Measurements from ENCODE around the gene RAP2A.

RAP2A gene

DNA sequence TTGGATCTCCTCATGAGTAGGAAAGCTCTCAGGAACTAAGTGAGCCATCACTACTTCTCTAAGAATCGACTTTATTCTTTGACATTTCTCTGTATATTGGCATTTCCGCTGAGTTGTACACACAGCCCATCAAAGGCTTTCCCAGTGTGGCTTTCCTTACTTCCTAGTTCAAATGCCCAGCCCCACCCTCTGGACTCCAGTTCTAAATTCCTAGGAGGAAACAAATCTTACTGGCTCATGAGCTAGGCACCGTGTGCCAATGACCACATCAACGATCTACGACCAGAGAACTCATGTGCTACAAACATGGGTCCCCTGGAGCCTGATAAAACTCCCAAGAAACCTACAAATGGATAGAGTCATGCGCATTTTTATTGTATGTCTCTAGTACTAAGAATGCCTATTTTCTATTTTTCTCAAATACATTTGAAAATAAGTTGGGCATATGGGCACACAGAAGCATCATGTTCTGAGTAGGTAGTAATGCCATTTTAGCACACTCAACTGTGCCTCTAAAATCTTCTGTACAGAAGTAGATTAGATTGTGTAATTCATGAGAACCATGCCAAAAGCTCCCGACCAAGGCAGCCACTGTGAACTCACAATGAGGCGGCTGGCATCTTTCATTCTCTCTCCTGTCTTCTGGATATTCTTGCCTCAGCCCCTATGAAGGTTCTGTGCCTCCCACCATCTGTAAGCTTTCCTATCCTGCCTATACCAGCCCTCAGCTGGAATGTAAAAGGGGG, 10.5 kb upstream of the RAP2A start:
- peak; percentile 4 to 72 for DNase-seq

DNA sequence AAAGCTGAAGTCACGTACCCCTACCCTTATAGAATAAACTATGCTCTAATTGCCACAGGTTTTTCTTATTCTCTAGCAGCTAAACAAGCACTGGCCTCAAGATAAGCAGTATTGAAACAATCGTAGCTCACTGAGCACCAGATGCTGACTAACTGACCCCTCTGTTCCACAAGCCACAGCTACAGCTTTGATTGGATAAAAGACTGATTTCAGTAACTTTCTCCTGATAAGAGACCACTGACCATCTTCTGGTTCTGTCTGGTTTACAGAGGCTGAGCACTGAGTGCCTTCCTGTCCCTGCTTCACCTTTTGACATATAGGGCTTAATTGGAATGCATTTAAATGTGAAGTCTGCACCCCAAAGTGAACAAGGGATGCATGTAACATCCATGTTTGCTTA, 8.4 kb upstream of the RAP2A start:
- no peak for DNase-seq

DNA sequence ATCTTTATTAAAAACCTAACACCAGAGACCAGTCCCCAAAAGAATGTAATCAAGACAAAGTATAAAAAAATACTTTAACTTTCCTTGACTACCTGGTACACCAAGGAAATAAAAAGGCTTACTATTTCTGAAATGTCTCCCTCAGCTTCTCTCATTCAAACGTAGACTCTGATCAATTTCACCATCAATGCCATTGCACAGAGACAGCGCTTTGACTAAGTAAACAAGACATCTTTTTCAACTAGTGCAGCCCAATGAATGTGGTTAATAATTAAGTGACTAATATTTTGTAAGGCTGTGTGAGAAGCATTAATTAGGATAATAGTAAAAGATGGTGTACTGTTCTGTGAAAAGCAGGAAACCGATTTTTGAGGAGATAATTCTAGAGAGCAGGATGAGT, 7.3 kb upstream of the RAP2A start:
- no peak for DNase-seq

DNA sequence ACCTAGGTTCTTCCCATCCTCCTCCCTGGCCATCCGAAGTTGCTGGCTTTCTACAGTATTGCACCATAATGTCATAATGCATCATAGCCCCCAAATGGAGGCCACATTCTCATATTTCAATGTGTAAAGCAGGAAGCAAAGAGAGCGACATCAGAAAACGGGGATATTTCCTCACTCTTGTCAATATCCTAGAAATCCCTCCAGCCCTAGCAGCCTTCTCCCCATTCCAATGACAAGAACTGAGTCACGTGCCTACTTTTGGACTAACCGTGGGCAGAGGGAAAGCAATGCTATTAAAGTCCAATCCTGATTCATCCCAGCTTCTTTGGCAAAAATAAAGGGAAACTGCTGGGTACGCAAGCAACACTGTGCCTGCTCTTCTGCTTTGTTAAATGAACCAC, 4.3 kb upstream of the RAP2A start:
- DNase-seq: peak; percentile 27 to 78

DNA sequence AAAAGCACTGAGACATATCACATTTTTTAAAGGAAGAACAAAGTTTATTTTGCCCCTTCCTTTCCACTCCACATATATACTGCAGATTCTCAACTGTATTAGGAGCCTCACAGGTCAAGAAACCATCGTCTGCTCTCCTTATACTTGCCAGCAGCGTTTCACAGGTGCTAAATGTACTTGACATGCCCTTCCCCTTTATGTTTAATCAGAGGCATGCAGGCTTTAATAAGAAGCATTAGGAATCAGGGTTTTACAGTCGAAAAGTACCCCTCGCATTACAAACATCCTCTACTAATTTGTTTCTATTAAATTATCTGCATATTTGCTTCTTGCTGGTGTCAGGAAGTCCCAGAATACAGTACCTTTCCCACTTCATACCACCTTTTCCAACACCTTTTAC, 3.7 kb upstream of the RAP2A start:
- no peak for DNase-seq

DNA sequence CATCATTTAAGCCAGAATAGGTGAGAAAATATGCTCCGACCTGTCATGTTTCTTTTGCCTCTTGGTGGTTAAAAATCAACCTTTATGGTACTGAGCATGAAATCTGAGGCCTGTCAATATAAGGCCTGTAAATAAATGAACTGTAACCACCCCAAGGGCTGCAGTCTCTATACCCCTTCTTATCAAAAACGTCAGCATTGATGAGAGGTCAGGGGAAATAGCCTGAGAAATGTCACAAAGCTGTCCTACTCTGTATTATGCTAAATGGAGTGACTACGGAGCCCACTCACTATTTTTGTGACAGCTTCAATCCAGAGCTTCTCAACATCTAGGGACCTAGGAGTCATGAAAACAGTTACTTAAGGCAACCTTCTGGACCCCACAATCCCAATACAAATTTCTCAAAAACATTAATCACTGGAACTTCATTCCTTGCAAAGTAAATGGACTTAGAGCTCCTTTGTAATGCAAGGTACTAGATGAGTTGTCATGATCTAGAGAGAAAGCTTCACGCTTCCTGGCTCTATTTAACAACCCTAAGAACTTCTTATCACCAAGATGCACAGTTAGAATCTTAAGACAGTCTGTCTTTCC, 2.7 kb upstream of the RAP2A start:
- DNase-seq: no peak

DNA sequence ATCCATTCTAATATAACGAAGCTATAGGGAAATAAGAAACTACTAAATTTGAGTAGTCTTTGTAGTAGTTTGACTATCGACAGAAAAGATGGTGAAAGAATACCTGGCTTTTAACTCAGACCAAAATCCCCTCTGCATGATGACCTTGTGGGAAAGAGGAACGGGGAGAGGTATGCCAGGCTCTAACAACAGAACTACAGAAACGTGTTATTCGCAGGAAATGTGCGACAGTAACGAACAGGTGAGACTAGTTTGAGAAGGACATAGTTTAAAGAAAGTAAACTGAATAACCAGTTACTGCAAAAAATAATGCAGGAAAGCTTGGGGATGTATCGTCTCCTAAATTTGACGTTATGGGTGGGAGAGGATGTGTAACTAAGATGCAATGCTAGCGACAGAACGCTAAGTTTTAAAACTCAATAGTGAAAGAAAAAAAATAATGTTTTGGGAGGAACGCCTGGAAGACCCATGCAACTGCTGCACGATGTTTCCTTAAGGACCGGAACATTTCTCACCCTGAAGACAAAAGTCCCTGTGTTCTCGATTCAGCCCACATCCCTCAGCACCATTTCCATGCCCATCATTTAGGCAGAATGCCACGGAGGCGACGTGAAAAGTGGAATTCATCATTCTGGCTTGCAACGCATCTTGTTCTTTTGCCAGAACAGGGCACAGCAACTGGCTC, 1.6 kb upstream of the RAP2A start:
- DNase-seq: peak in 1 of 2 donors; percentile 71

DNA sequence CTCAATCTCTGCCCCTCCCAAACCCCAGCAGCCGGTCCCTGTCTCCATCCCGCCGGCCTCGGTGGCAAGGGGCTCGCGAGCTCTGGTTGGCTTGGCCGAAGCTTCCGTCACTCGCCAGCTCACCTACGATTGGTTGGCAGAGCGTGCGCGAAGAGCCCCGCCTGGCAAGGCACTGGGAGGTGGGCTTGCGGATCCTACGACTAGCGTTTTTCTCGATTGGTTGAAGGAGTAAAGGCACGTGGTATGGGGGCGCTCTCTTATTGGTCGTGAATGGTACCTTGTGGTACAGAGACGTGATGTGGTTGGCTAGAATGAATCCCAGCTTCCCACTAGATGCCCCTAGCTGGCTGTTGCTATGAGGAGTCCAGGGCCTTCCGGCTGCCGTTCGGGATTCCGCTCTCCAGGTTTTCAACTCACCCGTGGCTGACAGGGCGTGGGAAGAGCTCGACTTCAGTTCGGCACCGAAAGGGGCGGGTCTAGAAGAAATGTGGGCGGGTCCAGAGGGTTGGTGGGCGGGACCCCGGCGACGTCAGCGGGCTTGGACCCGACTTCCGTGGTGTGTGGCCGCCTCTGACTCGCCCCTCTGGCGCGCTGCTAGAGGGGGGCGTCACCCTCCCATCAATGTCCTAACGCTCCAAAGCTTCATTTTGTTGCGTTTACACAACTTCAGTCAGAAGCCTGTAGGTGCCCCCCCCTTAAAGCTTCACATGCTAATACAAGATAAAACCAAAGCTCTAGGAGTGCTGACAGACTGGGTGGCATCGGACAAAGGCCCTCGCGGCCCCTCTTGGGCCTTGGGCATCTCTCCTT, 847 bp upstream of the RAP2A start:
- peak; percentile 99 to 100 for DNase-seq

DNA sequence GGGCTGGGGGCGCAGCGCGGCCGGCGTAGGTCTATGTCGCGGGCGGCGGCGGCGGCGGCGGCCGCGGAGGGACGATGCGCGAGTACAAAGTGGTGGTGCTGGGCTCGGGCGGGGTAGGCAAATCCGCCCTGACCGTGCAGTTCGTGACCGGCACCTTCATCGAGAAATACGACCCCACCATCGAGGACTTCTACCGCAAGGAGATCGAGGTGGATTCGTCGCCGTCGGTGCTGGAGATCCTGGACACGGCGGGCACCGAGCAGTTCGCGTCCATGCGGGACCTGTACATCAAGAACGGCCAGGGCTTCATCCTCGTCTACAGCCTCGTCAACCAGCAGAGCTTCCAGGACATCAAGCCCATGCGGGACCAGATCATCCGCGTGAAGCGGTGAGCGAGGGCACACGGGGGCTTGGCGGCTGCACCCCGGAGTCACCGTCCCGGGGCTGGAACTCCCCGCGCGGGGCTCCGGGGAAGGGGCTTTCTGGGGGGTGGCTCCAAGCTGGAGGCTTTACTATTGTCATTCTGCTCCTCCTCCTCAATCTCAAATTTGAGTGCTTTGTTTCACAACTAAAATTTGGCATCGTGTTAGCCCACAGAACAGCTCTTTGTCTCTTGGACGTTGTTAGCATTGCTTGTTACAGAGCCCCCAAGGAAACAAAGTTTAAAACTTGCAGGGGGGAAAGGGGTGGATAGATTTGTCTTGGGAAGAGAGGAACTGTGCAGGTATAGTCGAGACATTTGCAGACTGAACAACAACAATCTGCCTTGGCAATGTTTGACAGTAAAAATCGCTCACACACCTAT, 630 bp downstream of the RAP2A start:
- DNase-seq: peak; percentile 22 to 44

DNA sequence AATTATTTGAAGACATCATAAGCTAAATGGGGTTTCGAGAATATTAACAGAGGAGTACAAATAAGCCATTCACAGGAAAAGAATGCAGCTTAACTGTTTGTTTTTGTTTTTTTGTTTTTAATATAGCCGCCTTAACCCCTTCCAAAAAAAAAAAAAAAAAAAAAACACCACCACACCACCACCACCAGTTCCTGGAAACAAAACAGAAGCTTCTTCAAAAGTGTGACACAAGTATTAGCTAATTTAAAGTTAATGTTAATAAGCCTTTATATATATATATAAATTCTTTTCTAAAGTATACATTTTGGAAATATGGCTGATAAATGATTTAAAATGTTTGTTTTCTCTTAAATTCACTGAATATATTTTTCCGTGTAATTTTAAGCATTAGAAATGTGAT, 1.4 kb downstream of the RAP2A start:
- DNase-seq: no peak

DNA sequence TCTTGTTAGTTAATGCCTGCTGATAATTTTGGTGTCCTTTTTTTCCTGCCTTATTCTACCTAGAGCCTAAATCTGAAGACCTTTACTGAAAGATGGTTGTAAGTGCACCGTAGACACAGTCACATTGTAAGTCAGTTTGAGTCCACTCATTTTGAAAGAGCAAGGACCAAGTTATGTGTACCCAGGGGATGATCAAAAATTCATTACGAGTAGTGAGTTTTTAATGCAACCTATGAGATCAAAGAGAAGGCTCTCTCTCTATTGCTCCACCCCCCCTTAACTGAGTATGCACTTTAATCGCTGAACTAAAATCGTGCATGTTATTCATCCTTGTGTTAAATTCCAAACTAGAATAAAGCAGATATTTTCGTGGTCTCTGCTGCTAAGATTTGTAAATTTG, 1.8 kb downstream of the RAP2A start:
- no peak for DNase-seq

DNA sequence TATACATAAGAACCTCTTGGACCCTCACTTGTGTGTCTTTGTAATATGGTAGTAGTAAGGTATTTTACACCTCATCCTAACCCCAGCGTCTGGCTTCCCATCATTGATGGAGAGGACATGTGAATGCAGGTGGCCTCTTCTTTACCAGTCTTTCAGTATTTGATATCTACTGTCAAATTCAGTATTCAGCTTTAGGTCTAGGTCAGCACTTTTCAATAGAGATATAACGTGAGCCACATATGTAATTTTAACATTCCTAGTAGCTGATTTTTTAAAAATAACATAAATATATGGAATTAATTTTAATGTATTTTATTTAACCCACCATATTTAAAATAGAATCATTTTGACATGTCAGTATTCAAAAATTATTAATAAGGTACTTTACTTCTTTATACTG, 2.9 kb downstream of the RAP2A start:
- DNase-seq: no peak

DNA sequence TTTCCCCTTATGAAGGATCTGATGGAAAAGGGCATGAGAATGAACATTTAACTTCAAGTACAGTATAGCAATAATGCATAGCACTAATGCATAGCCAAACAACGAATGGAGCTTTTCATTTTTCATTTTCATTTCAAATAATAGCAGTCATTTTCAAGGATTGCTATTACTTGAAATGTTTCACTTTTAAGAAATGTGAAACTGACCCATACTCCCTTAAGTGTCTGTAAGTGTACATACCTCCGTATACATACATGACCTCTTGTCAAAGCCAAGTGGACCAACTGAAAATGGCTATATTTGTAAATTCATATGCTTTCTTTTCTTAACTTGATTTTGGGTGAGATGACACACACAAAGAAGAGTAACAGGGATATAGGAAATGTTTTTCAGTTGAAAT, 3.8 kb downstream of the RAP2A start:
- DNase-seq: no peak

DNA sequence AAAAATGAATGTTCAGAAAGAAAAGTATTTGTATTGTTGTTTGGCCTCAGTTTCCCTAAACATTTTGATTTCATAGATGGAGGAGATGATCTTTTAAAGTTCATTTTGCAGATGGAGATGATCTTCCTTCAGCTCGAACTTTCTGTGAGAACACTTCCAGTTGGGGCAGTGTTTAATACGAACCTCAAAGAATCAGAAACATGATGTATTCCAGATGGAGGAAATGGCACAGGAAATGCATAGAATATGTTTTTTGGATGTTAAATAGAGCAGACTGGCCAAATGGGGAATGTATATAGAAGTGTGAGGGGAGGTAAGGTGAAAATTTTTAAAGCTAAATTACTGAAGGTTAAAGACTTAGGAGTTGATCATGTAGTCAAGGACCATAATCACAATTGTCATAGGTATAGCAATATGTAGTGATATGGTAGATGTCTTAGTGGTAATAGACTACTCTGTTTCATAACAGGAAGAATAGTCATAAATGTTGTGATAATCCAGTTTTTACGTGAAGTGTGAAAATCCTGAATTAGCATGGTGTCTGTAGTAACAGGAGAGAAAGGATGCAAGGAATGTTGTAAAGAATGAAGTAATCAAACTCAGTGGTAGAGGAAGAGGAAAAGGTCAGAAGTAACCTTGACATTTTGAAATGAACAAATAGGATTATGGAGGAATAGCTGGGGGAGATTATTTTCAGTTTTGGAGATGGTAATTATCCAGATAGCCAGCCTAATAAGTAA, 5.1 kb downstream of the RAP2A start:
- DNase-seq: no peak

DNA sequence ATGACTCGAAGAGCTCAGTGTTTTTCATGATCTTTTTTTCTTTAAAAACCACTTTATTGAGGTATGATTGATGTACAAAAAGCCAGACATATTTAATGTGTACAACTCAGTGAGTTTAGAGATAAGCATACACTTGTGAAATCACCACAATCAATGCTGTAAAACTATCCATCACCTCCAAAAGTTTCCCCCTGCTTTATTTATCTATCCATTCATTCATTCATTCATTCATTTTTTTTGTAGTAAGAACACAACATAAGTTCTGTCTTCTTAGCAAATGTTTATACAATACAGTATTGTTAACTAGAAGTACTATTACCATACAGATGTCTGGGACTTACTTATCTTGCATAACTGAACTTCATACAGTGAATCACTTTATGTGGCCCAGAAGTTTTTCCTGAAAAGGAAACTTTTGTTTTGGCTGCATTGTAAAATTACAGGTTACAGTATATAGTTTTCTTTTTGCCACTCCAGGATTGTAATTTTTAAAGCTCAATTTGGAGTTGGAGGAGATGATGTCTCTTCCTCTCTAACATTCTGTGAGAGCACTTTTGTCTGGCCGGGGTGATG, 6.7 kb downstream of the RAP2A start:
- DNase-seq: no peak

DNA sequence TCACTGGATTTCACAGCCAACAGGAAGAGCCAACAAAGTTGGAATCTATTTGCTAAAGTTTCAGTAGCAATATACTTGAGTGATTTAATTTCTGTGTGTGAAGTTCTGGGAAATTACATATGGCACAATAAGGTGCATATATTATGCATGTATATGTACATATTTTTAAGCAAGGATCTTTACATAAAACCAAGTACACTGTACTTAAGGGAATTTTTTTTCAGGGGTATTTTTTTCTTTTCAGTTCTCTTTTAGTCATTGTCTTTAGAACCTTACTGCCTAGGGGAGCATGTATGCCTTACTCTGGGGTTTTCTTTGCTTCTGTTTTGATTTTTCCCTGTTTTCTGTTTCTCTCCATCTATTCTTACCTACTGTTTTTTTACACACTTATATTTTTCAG, 7.4 kb downstream of the RAP2A start:
- DNase-seq: no peak

DNA sequence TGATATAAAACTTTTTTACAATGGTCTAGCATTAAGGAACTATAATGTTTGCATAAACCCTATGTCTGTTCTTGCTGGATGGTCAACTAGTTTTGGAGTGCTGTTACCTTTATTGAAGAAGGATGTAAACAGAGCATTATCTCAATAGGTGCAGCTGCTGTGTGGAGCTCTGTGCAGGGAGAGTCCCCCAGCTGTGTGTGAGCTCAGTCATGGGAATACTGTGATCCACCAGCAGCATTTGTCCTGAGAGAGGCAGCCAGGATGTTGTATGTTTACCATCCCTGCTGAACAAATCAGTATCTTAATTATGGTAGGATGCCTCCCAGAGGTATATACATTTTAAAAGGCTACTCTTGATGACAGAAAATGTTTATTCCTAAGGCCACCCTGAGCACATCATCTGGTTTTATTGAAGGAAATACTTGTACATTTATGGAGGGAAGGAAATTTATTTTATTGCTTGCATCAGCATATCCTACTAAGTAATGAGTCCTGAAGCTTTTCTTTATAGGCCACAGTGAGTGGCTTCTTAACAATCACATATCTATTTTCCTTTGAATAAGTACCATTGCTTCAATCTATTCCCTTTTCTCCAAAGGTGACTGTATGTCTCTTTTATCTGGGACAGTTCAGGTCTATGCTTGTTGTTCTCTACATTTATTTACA, 11.7 kb downstream of the RAP2A start:
- no peak for DNase-seq

DNA sequence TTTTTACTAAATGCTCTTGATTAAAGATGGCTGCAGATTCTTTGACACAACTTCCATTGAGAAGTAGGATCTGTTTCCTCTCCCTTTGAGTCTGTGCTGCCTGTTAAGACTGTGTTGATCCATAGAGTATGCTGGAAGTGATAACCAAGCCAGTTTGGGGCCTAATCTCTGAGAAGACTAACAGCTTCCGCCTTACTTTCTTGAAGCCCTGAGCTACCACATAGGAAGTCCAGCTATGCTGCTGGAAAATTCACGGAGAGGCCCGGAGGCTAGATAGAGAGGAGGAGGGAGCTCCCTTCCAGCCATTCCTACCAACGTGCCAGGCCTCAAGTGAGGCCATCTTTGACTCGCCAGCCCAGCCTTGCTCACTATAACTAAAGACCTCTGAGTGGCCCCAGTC, 12.5 kb downstream of the RAP2A start:
- no peak for DNase-seq

DNA sequence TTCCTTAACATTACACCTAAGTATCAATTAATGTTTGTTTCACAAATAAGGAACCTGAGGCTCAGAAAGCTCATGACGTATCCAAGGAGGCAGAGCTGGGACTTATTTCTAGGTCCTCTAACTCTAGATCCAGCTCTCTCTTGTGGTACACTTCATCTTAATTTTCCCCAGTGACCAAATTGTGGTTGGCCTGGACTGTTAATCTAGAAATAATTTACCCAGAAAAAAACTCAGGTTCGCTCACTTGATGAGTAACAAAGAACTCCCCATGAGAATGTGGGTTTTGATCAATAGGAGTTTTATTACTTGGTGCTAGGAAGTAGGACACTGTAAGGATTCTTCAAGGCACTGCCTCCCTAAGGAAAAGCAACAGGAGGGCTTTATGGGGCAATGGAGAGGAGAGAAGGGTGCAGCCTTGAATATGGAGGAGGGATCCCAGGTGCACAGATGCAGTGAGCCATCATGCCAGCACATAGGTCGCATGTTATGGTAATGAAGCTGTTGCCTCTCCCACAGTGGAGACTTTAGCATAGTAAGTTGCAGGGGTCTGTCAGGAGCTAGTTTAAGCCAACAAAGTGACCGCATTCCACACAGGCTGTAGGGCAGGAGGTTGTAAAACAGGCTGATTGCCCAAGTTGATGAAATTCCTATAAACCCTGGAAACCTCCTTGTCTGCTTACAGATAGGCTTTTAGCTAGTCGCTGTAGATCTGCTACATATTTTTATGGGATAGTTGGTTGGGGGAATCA, 14.7 kb downstream of the RAP2A start:
- DNase-seq: no peak

DNA sequence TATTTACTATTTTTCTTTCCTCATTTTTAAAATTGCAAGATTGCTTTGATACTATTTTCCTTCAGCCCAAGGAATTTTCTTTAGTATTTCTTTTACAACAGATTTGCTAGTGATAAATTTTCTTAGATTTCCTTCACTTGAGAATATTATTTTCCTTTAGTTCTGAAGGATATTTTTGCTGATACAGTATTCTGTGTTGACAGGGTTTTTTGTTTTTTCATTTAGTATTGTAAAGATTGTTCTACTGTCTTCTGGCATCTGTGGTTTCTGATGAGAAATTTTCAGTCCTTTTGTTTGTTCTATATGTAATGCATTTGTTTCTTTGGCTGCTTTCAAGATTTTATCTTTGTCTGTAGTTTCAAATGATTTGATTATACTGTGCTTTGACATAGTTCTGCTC, 20.7 kb downstream of the RAP2A start:
- DNase-seq: no peak
